LoVo (cell line): ENCODE measurements around the gene IQSEC3.
"Not testable (repeated sequence)": the region's sequence is repeated elsewhere in the genome, so short reads cannot be mapped to it uniquely, and the experiment has no call there.

Source experiments
- DNase-seq: peaks from one replicate; pipeline ENCODE4 v3.0.0-alpha.2; 2016; ENCODE audit warnings: low spot score

The IQSEC3 gene

GRCh38 chr12:52902-53734 is 13.4 kb upstream of the IQSEC3 start:
- not testable (repeated sequence) for DNase-seq

GRCh38 chr12:53735-54730 is 12.5 kb upstream of the IQSEC3 start:
- no peak for DNase-seq

- no peak for DNase-seq
These were observed 11.6 kb upstream of the IQSEC3 start for GRCh38 chr12:54750-55535.

GRCh38 chr12:56683-57346 is 9.8 kb upstream of the IQSEC3 start:
- DNase-seq = no peak

GRCh38 chr12:57539-57938 is 9.0 kb upstream of the IQSEC3 start:
- no peak for DNase-seq

GRCh38 chr12:58832-59231 is 7.7 kb upstream of the IQSEC3 start:
- DNase-seq = no peak

- DNase-seq = not testable (repeated sequence)
These were observed 4.7 kb upstream of the IQSEC3 start for GRCh38 chr12:61845-62244.

- DNase-seq = not testable (repeated sequence)
These were observed 990 bp upstream of the IQSEC3 start for GRCh38 chr12:65491-66063.

- DNase-seq = not testable (repeated sequence)
These were observed 376 bp downstream of the IQSEC3 start for GRCh38 chr12:66782-67504.

- not testable (repeated sequence) for DNase-seq
These were observed 3.1 kb downstream of the IQSEC3 start for GRCh38 chr12:69677-70076.

- DNase-seq = not testable (repeated sequence)
These were observed 4.0 kb downstream of the IQSEC3 start for GRCh38 chr12:70541-70940.

- not testable (repeated sequence) for DNase-seq
These were observed 5.5 kb downstream of the IQSEC3 start for GRCh38 chr12:72018-72417.

GRCh38 chr12:74420-75190 is 8.0 kb downstream of the IQSEC3 start:
- not testable (repeated sequence) for DNase-seq

- not testable (repeated sequence) for DNase-seq
These were observed 9.0 kb downstream of the IQSEC3 start for GRCh38 chr12:75541-75940.

- DNase-seq = not testable (repeated sequence)
These were observed 9.5 kb downstream of the IQSEC3 start for GRCh38 chr12:76102-76501.

- DNase-seq = not testable (repeated sequence)
These were observed 10.0 kb downstream of the IQSEC3 start for GRCh38 chr12:76551-76950.

- not testable (repeated sequence) for DNase-seq
These were observed 10.6 kb downstream of the IQSEC3 start for GRCh38 chr12:77101-77719.

- not testable (repeated sequence) for DNase-seq
These were observed 11.3 kb downstream of the IQSEC3 start for GRCh38 chr12:77769-78383.

- DNase-seq = no peak
These were observed 12.4 kb downstream of the IQSEC3 start for GRCh38 chr12:78981-79380.
